OCI-LY7 (cell line): ENCODE data around the gene DNAH6.

Experiments used
- CTCF ChIP-seq: fragments of 200-600 bp; sonication (generic); conservative IDR thresholded peaks from 2 replicates; pipeline ENCODE4 v1.5.1; 2014; ENCODE audit warnings: mild to moderate bottlenecking, antibody characterized with exemption, low read length, moderate library complexity, mixed read lengths
- EZH2phosphoT487 ChIP-seq: fragments of 200-600 bp; sonication (generic); IDR thresholded peaks from 2 replicates; pipeline ENCODE4 v1.6.1; 2018; ENCODE audit warnings: low read depth, borderline replicate concordance, mild to moderate bottlenecking, mixed run types, antibody characterized with exemption, low read length, moderate library complexity, mixed read lengths

DNA sequence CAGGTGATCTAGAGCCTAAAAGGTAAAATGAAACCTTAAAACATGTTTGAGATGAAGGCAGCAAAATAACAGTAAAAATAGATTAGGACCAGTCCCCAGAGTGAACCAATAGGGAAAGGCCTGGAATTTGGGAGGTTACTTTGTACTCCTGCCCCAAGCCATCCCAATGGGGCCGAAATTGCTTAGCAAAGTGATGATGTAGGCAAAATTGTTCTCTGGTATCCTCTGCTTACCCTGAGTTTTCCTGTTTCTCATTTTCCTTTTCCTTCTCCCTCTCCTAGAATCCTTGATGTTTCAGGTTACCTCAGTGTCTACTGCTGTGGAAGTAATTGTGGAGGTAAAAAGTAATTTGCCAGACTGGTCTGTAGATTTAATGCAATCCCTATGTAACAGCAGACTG lies 271.7 kb downstream of the DNAH6 start:
- TF ChIP-seq CTCF, result no peak
- no peak for TF ChIP-seq EZH2phosphoT487
